ENCODE measurements around the gene VILL.
"Not testable (repeated sequence)": the region's sequence is repeated elsewhere in the genome, so short reads cannot be mapped to it uniquely, and the experiment has no call there.

Gene VILL

GRCh38 chr3:38017445-38018295 is 27.1 kb downstream of the VILL start:
- no peak for DNase-seq (ENCODE audit: low spot score)

GRCh38 chr3:38018296-38019266 is 28.0 kb downstream of the VILL start:
- DNase-seq (ENCODE audit: low spot score), result no peak

- no peak for DNase-seq (ENCODE audit: low spot score)
Measured at GRCh38 chr3:38019658-38020341, 29.2 kb downstream of the VILL start.

- no peak for DNase-seq (ENCODE audit: low spot score)
Measured at GRCh38 chr3:38020342-38020726, 29.7 kb downstream of the VILL start.

- no peak for DNase-seq (ENCODE audit: low spot score)
Measured at GRCh38 chr3:38021196-38021595, 30.6 kb downstream of the VILL start.

- no peak for DNase-seq (ENCODE audit: low spot score)
Measured at GRCh38 chr3:38022301-38022700, 31.7 kb downstream of the VILL start.

GRCh38 chr3:38022896-38023709 is 32.5 kb downstream of the VILL start:
- DNase-seq (ENCODE audit: low spot score), result no peak

- DNase-seq (ENCODE audit: low spot score), result no peak
Measured at GRCh38 chr3:38026856-38027255, 36.3 kb downstream of the VILL start.

- DNase-seq (ENCODE audit: low spot score), result no peak
Measured at GRCh38 chr3:38027466-38028465, 37.2 kb downstream of the VILL start.

GRCh38 chr3:38028621-38029361 is 38.2 kb downstream of the VILL start:
- no peak for DNase-seq (ENCODE audit: low spot score)

- peak; percentile 90 for DNase-seq (ENCODE audit: low spot score)
Measured at GRCh38 chr3:38029400-38030125, 39.0 kb downstream of the VILL start, which contains the start of gene PLCD1. TSS of gene PLCD1 (minus strand) at chr3:38029642. CDS start at chr3:38029539, 103 bp downstream.

GRCh38 chr3:38030126-38031021 is 39.8 kb downstream of the VILL start:
- DNase-seq (ENCODE audit: low spot score), result no peak

GRCh38 chr3:38031022-38031994 is 40.7 kb downstream of the VILL start:
- DNase-seq (ENCODE audit: low spot score), result no peak

- no peak for DNase-seq (ENCODE audit: low spot score)
Measured at GRCh38 chr3:38032328-38032865, 41.8 kb downstream of the VILL start.

- DNase-seq (ENCODE audit: low spot score), result not testable (repeated sequence)
Measured at GRCh38 chr3:38033586-38033985, 43.0 kb downstream of the VILL start.

- not testable (repeated sequence) for DNase-seq (ENCODE audit: low spot score)
Measured at GRCh38 chr3:38034335-38034734, 43.7 kb downstream of the VILL start.
